ENCODE measurements around the gene ARID1B. TPM values are rescaled to one million over a fixed set of nuclear protein-coding genes. Genes with fewer than 3 reads are reported as not detected.

Gene ARID1B
- total RNA-seq, 1 donor from 2014 or later, result 248 TPM

GRCh38 chr6:156886409-156886808 is 109.2 kb downstream of the ARID1B start:
- Mint-ChIP-seq H3K27me3 (no peaks in the 10 kb centered on the region), H3K36me3 (ENCODE audit: low read depth) (peaks cover 14% of the 10 kb centered on the region), H3K9me3 (no peaks in the 10 kb centered on the region), H3K4me3 (no peak overlapping the region), H3K27ac (peak overlapping the region; percentile 32), H3K4me1 (peaks cover 81% of the 10 kb centered on the region)
- ChIA-PET CTCF (no interaction called here), POLR2A (interaction anchor here (0.5 kb wide), 1 partner anchor 124 kb away, joined by 5 read pairs; no protein-coding TSS in a partner anchor)
- no peak for TF ChIP-seq CTCF (IDR thresholded peaks at IDR 0.05)
- DNase-seq (no peak), ATAC-seq (ENCODE audit: low read depth) (peak; percentile 53)
- intact Hi-C loops (cut with micrococcal nuclease), result no loop called here

GRCh38 chr6:156887623-156888269 is 110.6 kb downstream of the ARID1B start:
- H3K27me3 Mint-ChIP-seq, result no peaks in the 10 kb centered on the region
- H3K4me3 Mint-ChIP-seq, result no peak overlapping the region
- TF ChIP-seq CTCF (IDR thresholded peaks at IDR 0.05), result no peak
- ChIA-PET CTCF (no interaction called here), POLR2A (no interaction called here)
- DNase-seq, result no peak
- H3K9me3 Mint-ChIP-seq, result no peaks in the 10 kb centered on the region
- H3K36me3 Mint-ChIP-seq (ENCODE audit: low read depth), result peaks cover 14% of the 10 kb centered on the region
- peaks cover 72% of the 10 kb centered on the region for H3K4me1 Mint-ChIP-seq
- H3K27ac Mint-ChIP-seq, result no peak overlapping the region
- intact Hi-C loops (cut with micrococcal nuclease), result no loop called here
- no peak for ATAC-seq (ENCODE audit: low read depth)

- POLR2A ChIA-PET, result no interaction called here
These were observed 112.3 kb downstream of the ARID1B start for GRCh38 chr6:156889469-156889868.

GRCh38 chr6:156889986-156890385 is 112.8 kb downstream of the ARID1B start:
- DNase-seq (no peak), ATAC-seq (ENCODE audit: low read depth) (no peak)
- H3K9me3 Mint-ChIP-seq, result no peaks in the 10 kb centered on the region
- intact Hi-C loops (cut with micrococcal nuclease), result loop anchor here (5.0 kb wide), 1 partner anchor 37 kb away; no protein-coding TSS in a partner anchor
- H3K27ac Mint-ChIP-seq, result no peak overlapping the region
- ChIA-PET POLR2A (no interaction called here), CTCF (no interaction called here)
- H3K4me1 Mint-ChIP-seq, result peaks cover 67% of the 10 kb centered on the region
- H3K36me3 Mint-ChIP-seq (ENCODE audit: low read depth), result peaks cover 19% of the 10 kb centered on the region
- H3K4me3 Mint-ChIP-seq, result no peak overlapping the region
- H3K27me3 Mint-ChIP-seq, result no peaks in the 10 kb centered on the region
- TF ChIP-seq CTCF (IDR thresholded peaks at IDR 0.05), result no peak

More at GRCh38 chr6:156889469-156889868, 112.3 kb downstream of the ARID1B start:
- ATAC-seq (ENCODE audit: low read depth), result no peak
- H3K9me3 Mint-ChIP-seq, result no peaks in the 10 kb centered on the region
- DNase-seq, result no peak
- intact Hi-C loops (cut with micrococcal nuclease), result no loop called here
- CTCF ChIA-PET, result no interaction called here
- H3K4me1 Mint-ChIP-seq, result peaks cover 67% of the 10 kb centered on the region
- H3K4me3 Mint-ChIP-seq, result no peak overlapping the region
- peaks cover 19% of the 10 kb centered on the region for H3K36me3 Mint-ChIP-seq (ENCODE audit: low read depth)
- H3K27me3 Mint-ChIP-seq, result no peaks in the 10 kb centered on the region
- no peak overlapping the region for H3K27ac Mint-ChIP-seq
- TF ChIP-seq CTCF (IDR thresholded peaks at IDR 0.05), result no peak

- H3K27ac Mint-ChIP-seq, result no peak overlapping the region
- H3K4me1 Mint-ChIP-seq, result peaks cover 68% of the 10 kb centered on the region
- H3K36me3 Mint-ChIP-seq (ENCODE audit: low read depth), result peaks cover 19% of the 10 kb centered on the region
- ATAC-seq (ENCODE audit: low read depth), result no peak
- DNase-seq, result no peak
- ChIA-PET POLR2A (no interaction called here), CTCF (no interaction called here)
- no peaks in the 10 kb centered on the region for H3K9me3 Mint-ChIP-seq
- H3K27me3 Mint-ChIP-seq, result no peaks in the 10 kb centered on the region
- TF ChIP-seq CTCF (IDR thresholded peaks at IDR 0.05), result no peak
- no peak overlapping the region for H3K4me3 Mint-ChIP-seq
- intact Hi-C loops (cut with micrococcal nuclease), result loop anchor here (5.0 kb wide), 1 partner anchor 37 kb away; no protein-coding TSS in a partner anchor
These were observed 113.6 kb downstream of the ARID1B start for GRCh38 chr6:156890627-156891314.
